ENCODE measurements around the gene WBP1.

The WBP1 gene

GRCh38 chr2:74503506-74504475 lies 45.6 kb downstream of the WBP1 start:
- DNase-seq, result no peak

DNA sequence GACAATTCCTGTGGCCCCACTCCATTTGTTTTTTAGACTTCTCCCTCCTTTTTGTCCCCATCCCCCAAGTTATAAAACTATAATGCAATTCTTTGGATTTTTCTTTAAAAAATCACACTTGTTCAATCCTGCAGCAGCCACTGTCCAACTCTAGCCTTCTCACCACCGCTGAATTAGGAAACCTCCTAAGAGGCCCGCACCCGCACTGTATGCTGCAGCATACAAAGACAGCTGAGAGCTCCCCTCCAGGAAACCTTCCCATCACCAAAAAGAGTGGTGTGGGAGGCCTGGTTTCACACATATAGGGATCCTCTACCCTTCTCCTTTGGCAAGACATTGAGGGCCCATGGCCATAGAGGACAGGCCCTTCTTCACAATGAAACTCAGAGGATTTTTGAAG lies 46.4 kb downstream of the WBP1 start:
- DNase-seq, result no peak

GRCh38 chr2:74505448-74506246 lies 47.4 kb downstream of the WBP1 start:
- no peak for DNase-seq

GRCh38 chr2:74507145-74507925 lies 49.1 kb downstream of the WBP1 start, which contains the start of gene PCGF1:
PCGF1 (minus strand) TSS chr2:74507695; CDS start chr2:74507668, 27 bp downstream.
- DNase-seq, result peak; percentile 94 to 100 (median 100)

DNA sequence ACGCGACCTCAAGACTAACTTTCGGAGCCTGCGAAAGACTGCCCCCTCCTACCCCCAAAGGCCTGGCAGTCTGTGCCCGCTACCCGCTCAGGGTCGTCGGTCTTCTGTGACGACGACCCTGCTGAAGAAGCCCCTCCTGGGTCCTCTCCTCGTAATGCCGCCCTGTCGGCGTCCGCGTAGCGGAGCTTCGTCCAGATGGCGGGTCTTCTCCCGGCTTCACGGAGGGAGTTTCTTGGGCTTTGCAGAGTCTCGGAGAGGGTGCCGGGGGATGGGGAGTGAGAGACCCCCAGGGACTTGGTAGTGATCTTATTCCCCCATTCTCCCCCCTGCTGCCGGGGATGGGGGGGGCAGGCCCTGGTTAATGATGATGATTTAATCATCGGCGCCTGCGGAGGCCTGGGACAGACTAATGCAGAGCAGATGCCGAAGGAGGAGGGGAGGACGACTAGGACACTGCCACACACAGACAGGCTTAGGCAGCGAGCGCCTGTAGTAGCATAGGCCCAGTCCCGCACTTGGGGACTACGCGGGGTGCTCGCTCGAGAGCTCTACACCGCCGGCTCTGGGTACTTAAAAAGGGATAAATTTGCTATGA lies 49.8 kb downstream of the WBP1 start:
- peak in 1 of 3 experiments; percentile 94 for DNase-seq

- no peak for DNase-seq
Observed at GRCh38 chr2:74510272-74510671, 52.0 kb downstream of the WBP1 start.
